HG03575 (cell line): ENCODE measurements around the gene SLC25A44.
"Not testable (repeated sequence)": the region's sequence is repeated elsewhere in the genome, so short reads cannot be mapped to it uniquely, and the experiment has no call there.

ENCODE experiments used
- ATAC-seq: cut with Tn5 transposase; IDR thresholded peaks from one replicate; pipeline ENCODE4 v1.9.1; 2021; ENCODE audit not compliant: unreplicated experiment, insufficient number of reproducible peaks, low FRiP score; ENCODE audit errors: extremely low read depth

Gene SLC25A44

DNA sequence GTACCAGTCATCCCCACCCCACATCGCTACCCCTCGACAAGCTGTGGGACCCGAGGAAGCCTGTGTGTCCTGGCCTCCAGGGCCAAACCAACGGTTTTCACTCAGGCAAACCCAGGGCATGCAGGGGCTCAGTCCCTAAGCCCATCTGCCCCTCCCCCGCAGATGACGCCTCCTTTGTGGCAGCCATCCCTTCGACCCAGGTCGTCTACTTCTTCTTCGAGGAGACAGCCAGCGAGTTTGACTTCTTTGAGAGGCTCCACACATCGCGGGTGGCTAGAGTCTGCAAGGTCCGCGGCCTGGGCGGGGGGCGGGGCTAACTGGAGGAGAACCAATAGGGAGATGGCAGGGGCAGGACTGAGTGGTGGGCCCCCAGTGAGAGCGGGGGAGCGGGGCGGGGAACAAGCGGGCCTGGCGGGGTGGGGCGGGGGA, 33.1 kb upstream of the SLC25A44 start:
- ATAC-seq, result no peak

GRCh38 chr1:156162430-156163037, 31.4 kb upstream of the SLC25A44 start:
- ATAC-seq, result no peak

- no peak for ATAC-seq
Observed at GRCh38 chr1:156163712-156164111, 30.2 kb upstream of the SLC25A44 start.

DNA sequence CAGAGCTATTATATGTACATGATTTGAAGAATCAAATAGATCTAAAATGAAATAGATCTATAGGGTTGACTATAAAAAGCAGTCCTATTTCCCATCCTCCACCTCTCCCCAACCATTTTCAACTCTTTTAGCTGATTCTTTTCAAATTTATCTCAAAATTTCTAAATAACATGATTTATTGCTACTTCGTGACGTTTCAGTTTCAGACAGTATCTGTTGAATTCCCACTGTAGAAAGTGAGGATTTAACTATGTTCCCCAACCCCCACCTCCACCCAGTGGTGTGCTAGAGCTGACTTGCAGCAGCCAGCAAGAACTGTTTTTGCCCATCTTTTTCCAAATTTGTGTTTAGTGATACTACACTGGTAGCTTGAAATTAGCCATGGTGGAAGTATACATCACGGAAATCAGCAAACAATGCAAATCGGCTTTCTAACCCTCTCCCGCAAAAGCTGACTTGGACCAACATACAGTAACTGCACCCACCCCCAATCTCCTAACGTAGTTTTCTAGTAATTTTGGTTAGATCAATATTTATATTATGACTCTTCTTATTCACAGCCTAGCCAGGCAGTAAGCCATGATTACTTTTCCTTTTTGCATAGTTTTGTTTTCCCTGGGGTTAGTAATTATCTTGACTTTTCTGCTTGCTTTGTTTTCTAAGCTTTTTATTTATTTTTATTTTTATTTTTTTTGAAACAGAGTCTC, 29.6 kb upstream of the SLC25A44 start:
- no peak for ATAC-seq

- no peak for ATAC-seq
Observed at GRCh38 chr1:156165083-156165482, 28.8 kb upstream of the SLC25A44 start.

- ATAC-seq, result no peak
Observed at GRCh38 chr1:156167536-156167935, 26.4 kb upstream of the SLC25A44 start.

DNA sequence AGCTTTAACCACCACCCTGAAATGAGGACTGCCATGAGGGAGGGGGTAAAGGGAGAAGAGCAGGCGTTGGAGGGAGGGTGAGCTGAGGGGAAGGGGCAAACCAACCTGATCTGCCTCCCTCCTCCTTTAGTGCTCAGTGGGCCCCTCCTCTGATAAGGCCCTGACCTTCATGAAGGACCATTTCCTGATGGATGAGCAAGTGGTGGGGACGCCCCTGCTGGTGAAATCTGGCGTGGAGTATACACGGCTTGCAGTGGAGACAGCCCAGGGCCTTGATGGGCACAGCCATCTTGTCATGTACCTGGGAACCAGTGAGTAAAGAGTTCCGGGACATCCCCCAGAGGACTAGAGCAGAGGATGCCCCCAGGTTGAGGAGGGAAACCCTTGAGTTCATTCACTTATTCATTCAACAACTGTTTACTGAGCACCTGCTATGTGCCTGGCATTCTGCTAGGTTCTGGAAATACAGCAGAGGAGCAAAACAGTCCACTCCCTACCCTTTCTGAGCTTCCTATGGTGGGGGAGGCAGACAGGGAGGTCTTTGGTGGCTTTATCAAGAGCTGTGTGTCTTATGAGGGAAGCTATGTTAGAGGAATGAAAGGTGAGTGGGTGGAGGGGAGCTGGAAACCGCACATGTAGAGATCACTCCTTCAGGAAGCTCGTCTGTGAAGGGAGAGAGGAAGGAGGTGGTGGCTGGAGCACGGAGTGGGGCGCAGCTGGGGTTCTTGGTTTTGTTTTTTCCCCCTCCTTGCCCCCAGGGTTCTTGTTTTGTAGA, 21.0 kb upstream of the SLC25A44 start:
- ATAC-seq, result no peak

DNA sequence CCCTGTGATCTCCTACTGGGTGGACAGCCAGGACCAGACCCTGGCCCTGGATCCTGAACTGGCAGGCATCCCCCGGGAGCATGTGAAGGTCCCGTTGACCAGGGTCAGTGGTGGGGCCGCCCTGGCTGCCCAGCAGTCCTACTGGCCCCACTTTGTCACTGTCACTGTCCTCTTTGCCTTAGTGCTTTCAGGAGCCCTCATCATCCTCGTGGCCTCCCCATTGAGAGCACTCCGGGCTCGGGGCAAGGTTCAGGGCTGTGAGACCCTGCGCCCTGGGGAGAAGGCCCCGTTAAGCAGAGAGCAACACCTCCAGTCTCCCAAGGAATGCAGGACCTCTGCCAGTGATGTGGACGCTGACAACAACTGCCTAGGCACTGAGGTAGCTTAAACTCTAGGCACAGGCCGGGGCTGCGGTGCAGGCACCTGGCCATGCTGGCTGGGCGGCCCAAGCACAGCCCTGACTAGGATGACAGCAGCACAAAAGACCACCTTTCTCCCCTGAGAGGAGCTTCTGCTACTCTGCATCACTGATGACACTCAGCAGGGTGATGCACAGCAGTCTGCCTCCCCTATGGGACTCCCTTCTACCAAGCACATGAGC, 17.2 kb upstream of the SLC25A44 start:
- no peak for ATAC-seq

DNA sequence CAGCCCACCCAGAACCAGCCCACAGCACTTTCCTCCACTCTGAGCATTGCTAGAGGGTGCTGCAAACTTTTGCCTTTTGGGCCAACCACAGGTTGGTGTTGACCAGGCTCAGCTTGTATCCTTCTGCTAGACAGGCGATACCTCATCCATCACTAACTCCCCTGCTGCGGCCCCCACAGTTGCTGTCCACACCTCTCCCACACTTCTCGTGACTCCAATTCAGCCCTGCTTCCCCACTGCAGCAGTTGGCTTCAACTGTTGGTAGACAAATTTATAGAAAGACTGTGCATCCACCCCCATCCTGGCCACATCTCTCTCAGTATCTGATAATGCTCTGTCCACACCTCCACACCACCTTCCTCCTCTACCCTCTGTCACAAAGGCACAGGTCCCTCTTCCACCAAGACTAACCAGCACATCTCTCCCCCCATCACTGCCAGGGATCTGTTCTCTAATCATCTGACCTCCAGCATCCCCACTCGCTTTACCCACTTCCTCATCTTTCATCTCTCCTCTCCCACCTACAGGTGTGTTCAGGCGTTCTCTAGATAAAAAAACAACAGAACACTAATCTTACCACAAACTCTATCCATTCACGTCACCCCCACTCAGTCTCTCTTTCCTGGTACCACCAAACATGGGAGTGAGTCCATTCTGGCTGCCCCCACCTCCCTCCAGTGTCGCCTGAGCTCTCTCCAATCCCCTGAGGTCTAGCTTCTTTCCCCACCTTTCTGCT, 15.8 kb upstream of the SLC25A44 start:
- no peak for ATAC-seq

- ATAC-seq, result no peak
Observed at GRCh38 chr1:156180471-156180870, 13.4 kb upstream of the SLC25A44 start.

GRCh38 chr1:156181391-156181924, 12.4 kb upstream of the SLC25A44 start:
- not testable (repeated sequence) for ATAC-seq

DNA sequence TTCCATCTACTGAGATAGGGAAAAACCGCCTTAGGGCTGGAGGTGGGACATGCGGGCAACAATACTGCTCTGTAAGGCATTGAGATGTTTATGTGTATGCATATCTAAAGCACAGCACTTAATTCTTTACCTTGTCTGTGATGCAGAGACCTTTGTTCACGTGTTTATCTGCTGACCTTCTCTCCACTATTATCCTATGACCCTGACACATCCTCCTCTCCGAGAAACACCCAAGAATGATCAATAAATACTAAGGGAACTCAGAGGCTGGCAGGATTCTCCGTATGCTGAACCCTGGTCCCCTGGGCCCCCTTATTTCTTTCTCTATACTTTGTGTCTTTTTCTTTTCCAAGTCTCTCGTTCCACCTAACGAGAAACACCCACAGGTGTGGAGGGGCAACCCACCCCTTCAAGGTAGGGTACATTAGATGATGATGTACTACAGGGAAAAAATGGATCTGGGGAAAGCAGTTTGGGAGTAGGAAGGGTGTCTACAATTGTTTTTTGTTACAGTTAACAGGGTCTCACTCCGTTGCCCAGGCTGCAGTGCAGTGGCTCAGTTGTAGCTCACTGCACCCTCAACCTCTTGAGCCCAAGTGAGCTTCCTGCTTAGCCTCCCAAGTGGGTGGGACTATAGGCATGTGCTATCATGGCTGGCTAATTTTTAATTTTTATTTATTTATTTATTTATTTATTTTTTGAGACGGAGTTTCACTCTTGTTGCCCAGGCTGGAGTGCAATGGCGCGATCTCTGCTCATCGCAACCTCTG, 11.7 kb upstream of the SLC25A44 start:
- ATAC-seq, result not testable (repeated sequence)

GRCh38 chr1:156186347-156187177, 7.3 kb upstream of the SLC25A44 start:
- not testable (repeated sequence) for ATAC-seq

DNA sequence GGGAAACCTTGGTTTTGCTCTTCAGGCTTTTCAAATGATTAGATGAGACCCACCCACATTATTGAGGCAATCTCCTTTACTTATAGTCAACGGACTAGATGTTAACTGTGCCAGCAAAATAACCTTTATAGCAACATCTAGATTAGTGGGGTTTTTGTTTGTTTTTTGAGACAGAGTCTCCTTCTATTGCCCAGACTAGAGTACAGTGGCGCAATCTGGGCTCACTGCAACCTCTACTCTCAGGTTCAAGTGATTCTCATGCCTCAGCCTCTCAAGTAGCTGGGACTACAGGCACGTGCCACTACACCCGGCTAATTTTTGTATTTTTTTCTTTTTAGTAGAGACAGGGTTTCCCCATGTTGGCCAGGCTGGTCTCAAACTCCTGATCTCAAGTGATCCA, 3.6 kb upstream of the SLC25A44 start:
- ATAC-seq, result not testable (repeated sequence)

- no peak for ATAC-seq
Observed at GRCh38 chr1:156191292-156191964, 2.5 kb upstream of the SLC25A44 start.

DNA sequence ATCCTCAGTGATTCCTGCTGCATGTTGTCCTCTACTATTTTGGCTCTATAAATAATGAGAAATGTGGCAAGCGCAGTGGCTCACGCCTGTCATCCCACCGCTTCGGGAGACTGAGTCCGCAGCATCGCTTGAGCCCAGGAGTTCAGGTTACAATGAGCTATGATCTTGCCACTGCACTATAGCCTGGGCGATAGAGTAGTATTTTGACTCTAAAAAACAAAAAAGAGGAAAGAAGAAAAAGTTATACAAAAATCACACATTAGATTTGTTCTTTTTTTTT, 756 bp upstream of the SLC25A44 start:
- ATAC-seq, result no peak

GRCh38 chr1:156194300-156194652, 372 bp downstream of the SLC25A44 start:
- ATAC-seq, result no peak
